Measurements from ENCODE around the gene IFNL1. TPM values are rescaled to one million over a fixed set of nuclear protein-coding genes. Genes with fewer than 3 reads are reported as not detected.

Gene IFNL1
- total and polyA plus RNA-seq, 9 of the 15 experiments (the other 6 are each of a cell fraction or from before 2014, with no cell fraction given): not detected

GRCh38 chr19:39347332-39348164, 51.3 kb downstream of the IFNL1 start:
- Histone ChIP-seq H3K36me3 (ENCODE audit: control insufficient read depth, insufficient read depth, low read length) (peaks cover 78% of the 10 kb centered on the region), H3K27me3 (ENCODE audit: control insufficient read depth in 2 of 2, insufficient read depth in 2 of 2, low read length in 2 of 2) (no peaks in the 10 kb centered on the region), H3K9me3 (replicated peaks; ENCODE audit: control insufficient read depth, insufficient read depth, low read depth, low read length) (no peaks in the 10 kb centered on the region), H4K20me1 (replicated peaks; ENCODE audit: control insufficient read depth, insufficient read depth, low read length) (peaks cover 38% of the 10 kb centered on the region), H3K4me1 (replicated peaks in 1 of 2; ENCODE audit: control insufficient read depth in 2 of 2, insufficient read depth in 2 of 2, low read length in 2 of 2) (peaks cover 36 to 55% of the 10 kb centered on the region in 2 experiments), H3K9me1 (ENCODE audit: control insufficient read depth, insufficient read depth, low read length) (peaks cover 12% of the 10 kb centered on the region), H3K79me2 (ENCODE audit: control insufficient read depth, insufficient read depth, low read length) (peaks cover 91% of the 10 kb centered on the region), H3K4me3 (no peak overlapping the region), H3K9ac (ENCODE audit: insufficient read depth in 1 of 2, low read depth in 2 of 2, low read length in 2 of 2) (peak overlapping the region in 1 of 2 experiments; percentile 49; a peak in 1 of 4 replicates), H2AFZ (ENCODE audit: low read depth, low read length) (no peak overlapping the region), H3K27ac (ENCODE audit: extremely low read depth, low read depth, low read length) (peak overlapping the region; percentile 41; the same call in 2 of the 3 replicates), H3K4me2 (ENCODE audit: insufficient read depth, low read length) (peak overlapping the region; percentile 48)
- ChIA-PET CTCF (ENCODE audit: low intra/inter-chr PET ratio) (no interaction called here), POLR2A (interaction anchor here (0.6 to 1.4 kb wide), 8 partner anchors 9 to 639 kb away, joined by 3 to 7 read pairs (median 4); partner anchors contain the start of genes MED29, PAF1 and RPS16)
- 25% methylated on average over 4 of the region's 4 CpGs for WGBS (ENCODE audit: insufficient coverage, low coverage, missing lambda C conversion rate)
- in situ Hi-C loops (cut with MboI) (no loop called here), intact Hi-C loops (cut with micrococcal nuclease) (no loop called here)
- BruUV-seq (replicated peaks): no TSS peak
- ATAC-seq (peak; percentile 66), DNase-seq (ENCODE audit: extremely low read depth in 1 of 4, low spot score in 3 of 4) (peak in 2 of 4 experiments; percentile 40 to 60), FAIRE-seq (peak; percentile 52)
- TF ChIP-seq DMBX1 (CRISPR knock-in tag; IDR thresholded peaks at IDR 0.05; ENCODE audit: borderline replicate concordance) (no peak), ZBTB34 (CRISPR knock-in tag; IDR thresholded peaks at IDR 0.05) (no peak), CLOCK (CRISPR knock-in tag; IDR thresholded peaks at IDR 0.05; ENCODE audit: borderline replicate concordance) (no peak), ZNF445 (CRISPR knock-in tag; IDR thresholded peaks at IDR 0.05; ENCODE audit: low read depth) (no peak), RCOR1 (IDR thresholded peaks at IDR 0.05; ENCODE audit: borderline replicate concordance in 1 of 2, low read depth in 2 of 2, low read length in 2 of 2) (peak in 1 of 2 experiments; percentile 80; a peak in 2 of 4 replicates), NFRKB (IDR thresholded peaks at IDR 0.05; ENCODE audit: low read depth) (no peak), NFXL1 (CRISPR knock-in tag; IDR thresholded peaks at IDR 0.05) (no peak), ZNF707 (CRISPR knock-in tag; conservative IDR thresholded peaks at IDR 0.05) (no peak), CBFA2T2 (conservative IDR thresholded peaks at IDR 0.05) (peak; percentile 48), ZEB2 (IDR thresholded peaks at IDR 0.05) (no peak), ZNF239 (CRISPR knock-in tag; IDR thresholded peaks at IDR 0.05) (no peak), KLF10 (CRISPR knock-in tag; IDR thresholded peaks at IDR 0.05) (no peak), MEF2A (IDR thresholded peaks at IDR 0.05; ENCODE audit: control insufficient read depth, low read depth, low read length) (no peak), POLR2AphosphoS2 (IDR thresholded peaks at IDR 0.05; ENCODE audit: low read length) (no peak), ZNF12 (CRISPR knock-in tag; IDR thresholded peaks at IDR 0.05) (no peak), DLX4 (CRISPR knock-in tag; IDR thresholded peaks at IDR 0.05) (no peak), GABPB2 (CRISPR knock-in tag; conservative IDR thresholded peaks at IDR 0.05) (no peak)
